ENCODE results near the gene MEPCE.

GRCh38 chr7:100398239-100398638 lies 31.4 kb upstream of the MEPCE start:
- TF ChIP-seq TAF1 (conservative IDR thresholded peaks at IDR 0.05) (no peak), CTCF (IDR thresholded peaks at IDR 0.05; ENCODE audit: low read depth, low read length, missing input control) (no peak), SP1 (IDR thresholded peaks at IDR 0.05) (no peak)
